Naive thymus-derived CD4-positive, alpha-beta T cell (primary cell): Measurements from ENCODE around the gene KLHL6. TPM values are rescaled to one million over a fixed set of nuclear protein-coding genes. Genes with fewer than 3 reads are reported as not detected.
"Not testable (repeated sequence)": the region's sequence is repeated elsewhere in the genome, so short reads cannot be mapped to it uniquely, and the experiment has no call there.

Experiments
- ATAC-seq: fragments of 150-1000 bp; cut with Tn5 transposase; 2 replicates; pipeline ENCODE4 v1.10.0; 2021; ENCODE audit warnings: mild to moderate bottlenecking, moderate library complexity
- CTCF ChIA-PET: fragments of 350-600 bp; sonication (Branson Sonifier 250); formaldehyde crosslinking; loops from one replicate; lab custom pipeline; 2021; ENCODE audit warnings: antibody characterized with exemption; lab: Charles Lee
- POLR2A ChIA-PET: fragments of 350-600 bp; sonication (Branson Sonifier 250); formaldehyde crosslinking; loops from one replicate; lab custom pipeline; 2021; ENCODE audit warnings: antibody characterized with exemption, inconsistent platforms; lab: Charles Lee
- DNase-seq, 9 donors: peaks; one replicate each; pipeline versions ENCODE4 v3.0.0 to v3.0.0-alpha.2; 2020 to 2022; ENCODE audit warnings: mixed read lengths in 1 of 9
- H3K27ac ChIP-seq: one replicate; pipeline ENCODE4 v1.7.0; 2013; ENCODE audit warnings: mild to moderate bottlenecking, low read depth, low read length, moderate library complexity
- H3K27me3 ChIP-seq, 2 donors: one replicate each; pipeline ENCODE4 v1.7.0; 2013; ENCODE audit warnings: low read length in 2 of 2, mild to moderate bottlenecking in 2 of 2, moderate library complexity in 2 of 2; ENCODE audit not compliant: control insufficient read depth in 2 of 2, insufficient read depth in 2 of 2
- H3K36me3 ChIP-seq, 3 experiments: 1 replicate in 2 of 3; 2 replicates in 1 of 3; pipeline ENCODE4 v1.7.0; 2013; ENCODE audit warnings: low read length in 3 of 3, mild to moderate bottlenecking in 3 of 3, moderate library complexity in 1 of 3; ENCODE audit not compliant: insufficient read depth in 3 of 3, control insufficient read depth in 2 of 3
- H3K4me1 ChIP-seq, 2 donors: one replicate each; pipeline ENCODE4 v1.7.0; 2013; ENCODE audit warnings: low read length in 2 of 2, mild to moderate bottlenecking in 2 of 2, moderate library complexity in 1 of 2; ENCODE audit not compliant: control insufficient read depth in 2 of 2, insufficient read depth in 2 of 2
- H3K4me3 ChIP-seq: 2 replicates; pipeline ENCODE4 v1.7.0; 2013; ENCODE audit warnings: mild to moderate bottlenecking, low read length
- H3K9me3 ChIP-seq, 3 experiments: 1 replicate in 2 of 3; 2 replicates in 1 of 3; pipeline ENCODE4 v1.7.0; 2013; ENCODE audit warnings: low read length in 3 of 3; ENCODE audit not compliant: control insufficient read depth in 2 of 3
- H3K27ac Mint-ChIP-seq, 9 donors: one replicate each; pipeline ENCODE4 v1.8.0; 2020 to 2022; ENCODE audit warnings: mixed read lengths in 9 of 9, mild to moderate bottlenecking in 8 of 9, moderate library complexity in 5 of 9, inconsistent platforms in 2 of 9
- H3K27me3 Mint-ChIP-seq, 5 donors: one replicate each; pipeline ENCODE4 v1.8.0; 2021 to 2022; ENCODE audit warnings: mixed read lengths in 5 of 5, mild to moderate bottlenecking in 1 of 5
- H3K36me3 Mint-ChIP-seq, 5 donors: one replicate each; pipeline ENCODE4 v1.8.0; 2020 to 2022; ENCODE audit warnings: mixed read lengths in 5 of 5, mild to moderate bottlenecking in 3 of 5, inconsistent platforms in 1 of 5
- H3K4me1 Mint-ChIP-seq, 7 donors: one replicate each; pipeline ENCODE4 v1.8.0; 2020 to 2022; ENCODE audit warnings: mixed read lengths in 7 of 7, mild to moderate bottlenecking in 3 of 7, inconsistent platforms in 1 of 7
- H3K4me3 Mint-ChIP-seq, 10 donors: one replicate each; pipeline ENCODE4 v1.8.0; 2020 to 2022; ENCODE audit warnings: mild to moderate bottlenecking in 10 of 10, mixed read lengths in 10 of 10, moderate library complexity in 6 of 10, inconsistent platforms in 2 of 10
- H3K9me3 Mint-ChIP-seq, 11 donors: one replicate each; pipeline ENCODE4 v1.8.0; 2020 to 2022; ENCODE audit warnings: mixed read lengths in 11 of 11, mild to moderate bottlenecking in 4 of 11, inconsistent platforms in 1 of 11, moderate library complexity in 1 of 11
- intact Hi-C, 2 donors: fragments of 100-400 bp; cut with micrococcal nuclease; formaldehyde crosslinking; loops; one replicate each; pipeline ENCODE4 v1.15.1; 2023
- polyA plus RNA-seq, 2 donors: library from polyadenylated mRNA; unstranded; fragments of 300-500 nt; fragmentation: Illumina TruSeq; gene quantifications; one replicate each; pipeline ENCODE4 v1.2.3, GENCODE V29; 2021
- total RNA-seq, 6 experiments: library from RNA in 5 of 6; stranded (reverse) in 5 of 6; gene quantifications; 1 replicate in 5 of 6; 2 replicates in 1 of 6; pipeline ENCODE4 v1.2.3 and lab custom pipeline; 2021 to 2026

KLHL6 gene
- total and polyA plus RNA-seq, 7 experiments from 2014 or later = 25.8 to 72.9 (median 38.7) TPM

DNA sequence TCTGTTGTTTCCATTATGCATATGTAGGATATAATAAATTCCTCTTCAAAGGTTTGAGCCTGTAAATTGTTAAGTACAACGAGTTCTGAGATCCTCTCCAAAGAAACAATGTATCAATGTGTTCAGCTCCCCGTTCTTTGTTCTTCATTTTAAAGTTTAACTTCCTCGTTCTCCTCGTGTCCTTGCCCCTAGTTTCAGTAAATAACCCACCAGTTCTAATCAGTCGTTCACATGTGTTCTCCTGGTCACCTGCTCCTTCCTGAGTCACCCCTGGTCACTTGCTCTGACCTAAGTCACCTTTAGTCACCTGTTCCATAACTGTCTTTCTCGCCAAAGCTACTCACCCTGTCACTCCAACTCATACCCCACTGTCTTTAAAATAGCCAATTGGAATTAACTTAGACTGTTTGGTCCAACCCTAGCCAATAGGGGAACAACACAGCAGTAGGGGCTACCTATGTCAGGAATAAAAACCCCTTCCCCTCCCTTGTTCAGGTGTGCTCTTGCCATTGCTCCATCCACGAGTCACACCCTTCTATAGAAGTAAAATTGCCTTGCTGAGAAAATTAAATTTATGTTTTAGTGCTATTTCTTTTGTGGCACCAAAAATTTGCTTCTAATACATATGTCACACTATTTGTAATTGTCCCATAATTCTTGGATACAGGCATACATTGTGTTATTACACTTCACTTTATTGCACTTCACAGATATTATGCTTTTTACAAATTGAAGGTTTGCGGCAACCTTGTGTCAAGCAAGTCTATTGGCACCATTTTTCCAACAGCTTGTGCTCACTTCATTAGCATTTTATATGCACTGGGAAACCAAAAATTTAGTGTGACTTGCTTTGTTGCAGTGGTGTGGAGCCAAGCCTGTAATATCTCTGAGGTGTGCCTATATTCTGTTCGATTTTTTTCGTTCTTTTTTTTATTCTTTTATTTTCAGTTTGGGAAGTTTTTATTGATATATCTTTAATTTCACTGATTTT, 111.8 kb downstream of the KLHL6 start:
- Histone ChIP-seq H3K9me3 (no peaks in the 10 kb centered on the region), H3K36me3 (no peaks in the 10 kb centered on the region), H3K4me1 (peaks cover 5 to 12% of the 10 kb centered on the region in 2 donors), H3K4me3 (no peak overlapping the region), H3K27me3 (no peaks in the 10 kb centered on the region), H3K27ac (no peak overlapping the region)
- intact Hi-C loops = no loop called here
- peak overlapping the region in 1 of 9 donors; percentile 44 for H3K27ac Mint-ChIP-seq
- H3K9me3 Mint-ChIP-seq = peaks cover 5 to 40% (median 17%) of the 10 kb centered on the region in 11 donors
- peaks cover 9 to 31% (median 16%) of the 10 kb centered on the region in 7 donors for H3K4me1 Mint-ChIP-seq
- ChIA-PET CTCF (no interaction called here), POLR2A (no interaction called here)
- ATAC-seq (no peak), DNase-seq (no peak)
- H3K27me3 Mint-ChIP-seq = peaks cover 0 to 29% (median 0%) of the 10 kb centered on the region in 5 donors
- H3K36me3 Mint-ChIP-seq = peaks cover 0 to 16% (median 8%) of the 10 kb centered on the region in 5 donors
- H3K4me3 Mint-ChIP-seq = no peak overlapping the region

DNA sequence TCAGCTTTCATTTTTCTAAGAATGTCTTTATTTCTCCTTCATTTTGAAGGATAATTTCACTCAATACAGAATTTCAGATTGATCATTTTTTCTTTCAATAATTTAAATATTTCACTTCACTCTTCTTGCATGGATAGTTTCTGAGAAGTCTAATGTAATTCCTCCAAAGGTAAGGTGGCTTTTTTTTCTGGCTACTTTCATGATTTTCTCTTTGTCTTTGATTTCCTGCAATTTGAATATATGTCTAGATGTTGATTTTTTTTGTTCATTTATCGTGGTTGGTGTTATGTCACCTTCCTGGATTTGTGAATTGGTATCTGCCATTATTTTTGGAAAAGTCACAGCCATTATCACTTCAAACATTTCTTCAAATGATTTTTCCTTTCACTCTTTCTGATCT, 112.5 kb downstream of the KLHL6 start:
- Histone ChIP-seq H3K36me3 (no peaks in the 10 kb centered on the region), H3K9me3 (no peaks in the 10 kb centered on the region), H3K4me1 (peaks cover 1 to 7% of the 10 kb centered on the region in 2 donors), H3K27ac (no peak overlapping the region), H3K27me3 (no peaks in the 10 kb centered on the region), H3K4me3 (no peak overlapping the region)
- peaks cover 5 to 40% (median 17%) of the 10 kb centered on the region in 11 donors for H3K9me3 Mint-ChIP-seq
- H3K4me3 Mint-ChIP-seq = no peak overlapping the region
- intact Hi-C loops = no loop called here
- ChIA-PET POLR2A (no interaction called here), CTCF (no interaction called here)
- no peak for ATAC-seq
- peaks cover 2 to 31% (median 9%) of the 10 kb centered on the region in 7 donors for H3K4me1 Mint-ChIP-seq
- peaks cover 0 to 29% (median 0%) of the 10 kb centered on the region in 5 donors for H3K27me3 Mint-ChIP-seq
- no peak for DNase-seq
- no peak overlapping the region for H3K27ac Mint-ChIP-seq
- H3K36me3 Mint-ChIP-seq = peaks cover 0 to 16% (median 8%) of the 10 kb centered on the region in 5 donors

DNA sequence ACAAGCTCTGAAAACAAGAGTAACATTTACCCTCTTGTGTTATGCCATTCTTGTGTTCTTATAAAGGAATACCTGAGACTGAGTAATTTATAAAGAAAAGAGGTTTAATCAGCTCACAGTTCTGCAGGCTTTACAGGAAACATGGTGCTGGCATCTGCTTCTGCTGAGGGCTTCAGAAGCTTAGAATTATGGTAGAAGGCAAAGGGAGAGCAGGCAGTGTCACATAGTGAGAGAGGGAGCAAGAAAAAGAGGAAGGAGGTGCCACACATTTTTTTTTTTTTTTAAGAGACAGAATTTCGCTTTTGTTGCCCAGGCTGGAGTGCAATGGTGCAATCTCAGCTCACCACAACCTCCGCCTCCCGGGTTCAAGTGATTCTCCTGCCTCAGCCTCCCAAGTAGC, 115.0 kb downstream of the KLHL6 start:
- H3K4me3 Mint-ChIP-seq, intact Hi-C loops, H3K36me3 ChIP-seq, H3K9me3 ChIP-seq, DNase-seq, H3K27ac ChIP-seq, H3K4me3 ChIP-seq, H3K4me1 ChIP-seq, H3K27ac Mint-ChIP-seq, ATAC-seq, CTCF ChIA-PET, H3K27me3 ChIP-seq: not testable (repeated sequence)
- POLR2A ChIA-PET = interaction anchor here (0.7 kb wide), 2 partner anchors 14 to 428 kb away, joined by 3 read pairs; no protein-coding TSS in a partner anchor
- Mint-ChIP-seq H3K27me3 (peaks cover 0 to 25% (median 0%) of the 10 kb centered on the region in 5 donors), H3K9me3 (peaks cover 5 to 40% (median 17%) of the 10 kb centered on the region in 11 donors), H3K36me3 (peaks cover 0 to 16% (median 8%) of the 10 kb centered on the region in 5 donors), H3K4me1 (peaks cover 0 to 35% (median 0%) of the 10 kb centered on the region in 7 donors)

GRCh38 chr3:183439515-183439914, 116.0 kb downstream of the KLHL6 start:
- Histone ChIP-seq H3K27me3 (no peaks in the 10 kb centered on the region), H3K4me3 (no peak overlapping the region), H3K36me3 (no peaks in the 10 kb centered on the region), H3K9me3 (no peaks in the 10 kb centered on the region), H3K27ac (no peak overlapping the region), H3K4me1 (no peaks in the 10 kb centered on the region)
- Mint-ChIP-seq H3K9me3 (peaks cover 5 to 37% (median 15%) of the 10 kb centered on the region in 11 donors), H3K4me3 (peak overlapping the region in 1 of 10 donors; percentile 12), H3K27ac (no peak overlapping the region), H3K36me3 (peaks cover 0 to 14% (median 8%) of the 10 kb centered on the region in 5 donors), H3K4me1 (peaks cover 0 to 41% (median 0%) of the 10 kb centered on the region in 7 donors), H3K27me3 (peaks cover 0 to 23% (median 0%) of the 10 kb centered on the region in 5 donors)
- intact Hi-C loops = no loop called here
- ATAC-seq (no peak), DNase-seq (no peak)
- ChIA-PET POLR2A (interaction anchor here (0.7 kb wide), 1 partner anchor 25 kb away, joined by 3 read pairs; no protein-coding TSS in a partner anchor), CTCF (interaction anchor here (0.6 kb wide), 1 partner anchor 17 kb away, joined by 3 read pairs; no protein-coding TSS in a partner anchor)

- ChIA-PET POLR2A (interaction anchor here (0.6 kb wide), 1 partner anchor 110 kb away, joined by 3 read pairs; no protein-coding TSS in a partner anchor), CTCF (no interaction called here)
- no peak for DNase-seq
- H3K9me3 Mint-ChIP-seq = peaks cover 4 to 29% (median 12%) of the 10 kb centered on the region in 11 donors
- H3K4me3 Mint-ChIP-seq = no peak overlapping the region
- H3K27ac Mint-ChIP-seq = no peak overlapping the region
- peaks cover 0 to 41% (median 0%) of the 10 kb centered on the region in 7 donors for H3K4me1 Mint-ChIP-seq
- no peak overlapping the region for H3K27ac ChIP-seq
- H3K27me3 ChIP-seq = no peaks in the 10 kb centered on the region
- H3K4me1 ChIP-seq = no peaks in the 10 kb centered on the region
- intact Hi-C loops = no loop called here
- no peaks in the 10 kb centered on the region for H3K9me3 ChIP-seq
- no peak overlapping the region for H3K4me3 ChIP-seq
- peaks cover 0 to 13% (median 6%) of the 10 kb centered on the region in 5 donors for H3K36me3 Mint-ChIP-seq
- peaks cover 0 to 19% (median 0%) of the 10 kb centered on the region in 5 donors for H3K27me3 Mint-ChIP-seq
- H3K36me3 ChIP-seq = no peaks in the 10 kb centered on the region
- ATAC-seq = no peak
Measured at GRCh38 chr3:183438735-183439134, 116.8 kb downstream of the KLHL6 start.

GRCh38 chr3:183437666-183438564, 117.6 kb downstream of the KLHL6 start:
- no peak overlapping the region for H3K27ac Mint-ChIP-seq
- ChIA-PET POLR2A (interaction anchor here (0.6 kb wide), 1 partner anchor 109 kb away, joined by 3 read pairs; no protein-coding TSS in a partner anchor), CTCF (no interaction called here)
- Histone ChIP-seq H3K4me1 (no peaks in the 10 kb centered on the region), H3K4me3 (no peak overlapping the region), H3K36me3 (no peaks in the 10 kb centered on the region), H3K27ac (no peak overlapping the region), H3K9me3 (no peaks in the 10 kb centered on the region), H3K27me3 (no peaks in the 10 kb centered on the region)
- peaks cover 0 to 45% (median 0%) of the 10 kb centered on the region in 7 donors for H3K4me1 Mint-ChIP-seq
- peaks cover 0 to 21% (median 5%) of the 10 kb centered on the region in 11 donors for H3K9me3 Mint-ChIP-seq
- no peak for DNase-seq
- no peak overlapping the region for H3K4me3 Mint-ChIP-seq
- intact Hi-C loops = no loop called here
- H3K36me3 Mint-ChIP-seq = peaks cover 0 to 6% (median 0%) of the 10 kb centered on the region in 5 donors
- peaks cover 0 to 11% (median 0%) of the 10 kb centered on the region in 5 donors for H3K27me3 Mint-ChIP-seq
- no peak for ATAC-seq
